ENCODE measurements around the gene CERS3.

Gene CERS3

GRCh38 chr15:100558771-100559254 lies 30.1 kb upstream of the CERS3 start:
- DNase-seq (ENCODE audit: insufficient read length) = no peak
- no peak for FAIRE-seq
- TF ChIP-seq POLR2AphosphoS5 (IDR thresholded peaks at IDR 0.05; ENCODE audit: low read depth, low read length) (no peak), TAF1 (IDR thresholded peaks at IDR 0.05; ENCODE audit: borderline replicate concordance, low read depth, low read length) (no peak), POLR2A (IDR thresholded peaks at IDR 0.05; ENCODE audit: low read depth, low read length) (no peak)

GRCh38 chr15:100553468-100553867 lies 24.7 kb upstream of the CERS3 start:
- FAIRE-seq = no peak
- DNase-seq (ENCODE audit: insufficient read length) = no peak
- no peak for TF ChIP-seq TAF1 (IDR thresholded peaks at IDR 0.05; ENCODE audit: borderline replicate concordance, low read depth, low read length)
- no peak for TF ChIP-seq POLR2A (IDR thresholded peaks at IDR 0.05; ENCODE audit: low read depth, low read length)
- TF ChIP-seq POLR2AphosphoS5 (IDR thresholded peaks at IDR 0.05; ENCODE audit: low read depth, low read length) = no peak

GRCh38 chr15:100547961-100548360 lies 19.2 kb upstream of the CERS3 start:
- DNase-seq (ENCODE audit: insufficient read length) = no peak
- TF ChIP-seq POLR2AphosphoS5 (IDR thresholded peaks at IDR 0.05; ENCODE audit: low read depth, low read length) = no peak
- TF ChIP-seq TAF1 (IDR thresholded peaks at IDR 0.05; ENCODE audit: borderline replicate concordance, low read depth, low read length) = no peak
- TF ChIP-seq POLR2A (IDR thresholded peaks at IDR 0.05; ENCODE audit: low read depth, low read length) = no peak
- no peak for FAIRE-seq

- TF ChIP-seq POLR2AphosphoS5 (IDR thresholded peaks at IDR 0.05; ENCODE audit: low read depth, low read length) = no peak
- no peak for TF ChIP-seq TAF1 (IDR thresholded peaks at IDR 0.05; ENCODE audit: borderline replicate concordance, low read depth, low read length)
- no peak for TF ChIP-seq POLR2A (IDR thresholded peaks at IDR 0.05; ENCODE audit: low read depth, low read length)
- FAIRE-seq = no peak
- DNase-seq (ENCODE audit: insufficient read length) = no peak
Observed at GRCh38 chr15:100544946-100545345, 16.2 kb upstream of the CERS3 start.

- no peak for FAIRE-seq
- TF ChIP-seq TAF1 (IDR thresholded peaks at IDR 0.05; ENCODE audit: borderline replicate concordance, low read depth, low read length) (no peak), POLR2A (IDR thresholded peaks at IDR 0.05; ENCODE audit: low read depth, low read length) (no peak), POLR2AphosphoS5 (IDR thresholded peaks at IDR 0.05; ENCODE audit: low read depth, low read length) (no peak)
- no peak for DNase-seq (ENCODE audit: insufficient read length)
Observed at GRCh38 chr15:100544338-100544841, 15.6 kb upstream of the CERS3 start.

GRCh38 chr15:100542290-100542689 lies 13.5 kb upstream of the CERS3 start:
- TF ChIP-seq POLR2A (IDR thresholded peaks at IDR 0.05; ENCODE audit: low read depth, low read length) (no peak), POLR2AphosphoS5 (IDR thresholded peaks at IDR 0.05; ENCODE audit: low read depth, low read length) (no peak), TAF1 (IDR thresholded peaks at IDR 0.05; ENCODE audit: borderline replicate concordance, low read depth, low read length) (no peak)
- DNase-seq (ENCODE audit: insufficient read length) = no peak
- FAIRE-seq = no peak

DNA sequence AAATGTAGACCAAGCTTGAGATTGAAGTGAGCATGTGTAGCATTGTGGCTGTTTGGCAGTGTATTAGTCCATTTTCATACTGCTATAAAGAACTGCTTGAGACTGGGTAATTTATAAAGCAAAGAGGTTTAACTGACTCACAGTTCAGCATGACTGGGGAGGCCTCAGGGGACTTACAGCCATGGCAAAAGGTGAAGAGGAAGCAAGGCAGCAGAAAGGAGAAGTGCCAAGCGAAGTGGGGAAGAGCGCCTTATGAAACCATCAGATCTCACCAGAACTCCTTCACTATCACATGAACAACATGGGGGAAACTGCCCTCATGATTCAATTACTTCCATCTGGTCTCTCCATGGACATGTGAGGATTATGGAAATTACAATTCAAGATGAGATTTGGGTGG lies 8.6 kb upstream of the CERS3 start:
- DNase-seq (ENCODE audit: insufficient read length) = no peak

DNA sequence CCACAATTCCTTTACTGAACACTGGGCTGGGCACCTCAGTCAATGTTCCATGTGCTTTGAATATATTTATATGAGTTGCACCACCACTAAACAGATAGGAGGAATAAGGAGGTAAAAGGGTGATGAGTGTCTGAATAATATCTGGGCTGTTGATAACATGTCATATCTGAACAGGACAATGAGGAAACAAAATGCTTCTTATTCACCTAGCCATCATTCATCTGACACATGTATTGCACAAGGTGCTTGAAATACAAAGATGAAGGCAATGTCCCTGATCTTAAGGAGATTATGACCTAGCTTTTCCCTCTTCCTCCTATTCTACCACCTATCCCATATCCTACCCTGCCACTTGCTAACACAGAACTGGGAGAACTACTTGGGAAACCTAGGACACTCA lies 8.0 kb upstream of the CERS3 start:
- no peak for DNase-seq (ENCODE audit: insufficient read length)
- TF ChIP-seq POLR2AphosphoS5 (IDR thresholded peaks at IDR 0.05; ENCODE audit: low read depth, low read length) (no peak), POLR2A (IDR thresholded peaks at IDR 0.05; ENCODE audit: low read depth, low read length) (no peak), TAF1 (IDR thresholded peaks at IDR 0.05; ENCODE audit: borderline replicate concordance, low read depth, low read length) (no peak)
- no peak for FAIRE-seq

More for the DNA sequence above, 8.6 kb upstream of the CERS3 start:
- no peak for FAIRE-seq
- TF ChIP-seq POLR2A (IDR thresholded peaks at IDR 0.05; ENCODE audit: low read depth, low read length) = no peak

DNA sequence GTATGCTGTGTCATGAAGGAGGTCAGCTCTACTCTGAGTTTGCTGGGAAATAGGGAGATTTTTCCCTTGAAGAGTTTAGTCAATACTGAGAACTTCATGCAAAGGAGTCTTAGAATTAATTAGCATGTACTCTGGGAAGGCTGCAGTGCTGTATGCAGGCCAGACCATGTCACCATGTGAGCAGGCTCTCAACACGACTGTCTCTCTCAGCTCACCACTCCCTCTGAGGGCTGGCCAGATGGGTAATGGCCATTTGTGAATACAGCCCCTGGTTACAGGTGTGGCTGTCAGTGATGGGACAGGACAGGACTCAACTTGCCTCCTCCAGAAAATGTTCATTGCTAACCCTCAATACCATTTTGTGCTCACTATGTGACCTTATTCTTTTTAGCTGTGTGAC lies 5.1 kb upstream of the CERS3 start:
- FAIRE-seq (no peak), DNase-seq (ENCODE audit: insufficient read length) (no peak)
- no peak for TF ChIP-seq POLR2AphosphoS5 (IDR thresholded peaks at IDR 0.05; ENCODE audit: low read depth, low read length)
- TF ChIP-seq POLR2A (IDR thresholded peaks at IDR 0.05; ENCODE audit: low read depth, low read length) = no peak
- TF ChIP-seq TAF1 (IDR thresholded peaks at IDR 0.05; ENCODE audit: borderline replicate concordance, low read depth, low read length) = no peak

DNA sequence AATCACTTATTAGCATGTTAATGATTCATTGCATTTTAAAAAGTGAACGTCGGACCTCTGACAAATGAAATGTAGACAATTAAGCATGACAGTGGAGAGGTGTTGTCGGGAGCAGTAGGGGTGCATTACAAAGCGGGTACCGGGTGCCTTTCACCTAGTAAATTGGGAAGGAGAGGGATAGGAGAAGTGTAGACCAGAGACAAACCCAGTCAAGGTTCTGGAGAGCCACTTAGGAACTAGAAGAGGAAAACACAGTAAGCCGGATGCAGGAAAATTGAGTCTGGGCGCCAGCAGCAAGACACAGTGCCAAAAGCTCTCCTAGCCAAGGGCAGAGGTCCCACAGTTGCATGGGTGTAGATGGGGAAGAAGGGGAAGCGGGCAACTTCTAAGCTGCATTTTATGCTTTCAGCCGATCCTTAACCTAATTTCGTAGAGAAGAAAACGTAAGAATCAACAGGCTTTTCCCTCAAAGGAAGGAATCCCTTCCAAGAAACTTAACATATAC lies 3.1 kb upstream of the CERS3 start:
- no peak for FAIRE-seq
- TF ChIP-seq POLR2AphosphoS5 (IDR thresholded peaks at IDR 0.05; ENCODE audit: low read depth, low read length) (no peak), POLR2A (IDR thresholded peaks at IDR 0.05; ENCODE audit: low read depth, low read length) (no peak), TAF1 (IDR thresholded peaks at IDR 0.05; ENCODE audit: borderline replicate concordance, low read depth, low read length) (no peak)
- DNase-seq (ENCODE audit: insufficient read length) = no peak

- TF ChIP-seq POLR2A (IDR thresholded peaks at IDR 0.05; ENCODE audit: low read depth, low read length) (no peak), TAF1 (IDR thresholded peaks at IDR 0.05; ENCODE audit: borderline replicate concordance, low read depth, low read length) (no peak)
- FAIRE-seq = no peak
- DNase-seq (ENCODE audit: insufficient read length) = no peak
Observed at GRCh38 chr15:100531204-100531603, 2.5 kb upstream of the CERS3 start.

DNA sequence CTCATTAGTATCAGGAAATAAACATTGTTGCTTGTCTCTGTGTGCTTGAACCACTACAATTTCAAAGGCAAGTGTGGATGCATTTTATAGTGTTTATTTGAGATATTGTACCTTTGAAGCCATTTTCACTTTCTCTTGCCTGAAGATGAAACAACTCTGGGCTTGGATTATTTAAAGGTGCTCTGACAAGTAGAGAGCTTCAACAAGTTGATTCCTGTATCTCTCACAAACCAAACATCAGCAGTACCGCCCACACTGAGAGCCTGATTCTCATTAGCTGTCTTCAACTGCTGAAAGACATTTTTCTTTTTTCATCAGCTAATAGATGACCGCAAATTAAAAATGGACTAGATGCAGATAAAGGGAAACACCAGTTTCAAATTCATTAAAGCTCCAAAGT lies 806 bp upstream of the CERS3 start:
- FAIRE-seq = no peak
- TF ChIP-seq POLR2AphosphoS5 (IDR thresholded peaks at IDR 0.05; ENCODE audit: low read depth, low read length) (no peak), TAF1 (IDR thresholded peaks at IDR 0.05; ENCODE audit: borderline replicate concordance, low read depth, low read length) (no peak), POLR2A (IDR thresholded peaks at IDR 0.05; ENCODE audit: low read depth, low read length) (no peak)
- DNase-seq (ENCODE audit: insufficient read length) = no peak

Data from GM12892 (cell line).